GM12801 (cell line): ENCODE data around the gene CNOT8.

Experiments used
- TF ChIP-seq, protein P1 (sequence below): IDR thresholded peaks from one replicate; pipeline ENCODE4 v1.5.1; 2011; ENCODE audit warnings: control low read depth; ENCODE audit not compliant: insufficient read length; ENCODE audit errors: extremely low read depth

CNOT8 gene

DNA sequence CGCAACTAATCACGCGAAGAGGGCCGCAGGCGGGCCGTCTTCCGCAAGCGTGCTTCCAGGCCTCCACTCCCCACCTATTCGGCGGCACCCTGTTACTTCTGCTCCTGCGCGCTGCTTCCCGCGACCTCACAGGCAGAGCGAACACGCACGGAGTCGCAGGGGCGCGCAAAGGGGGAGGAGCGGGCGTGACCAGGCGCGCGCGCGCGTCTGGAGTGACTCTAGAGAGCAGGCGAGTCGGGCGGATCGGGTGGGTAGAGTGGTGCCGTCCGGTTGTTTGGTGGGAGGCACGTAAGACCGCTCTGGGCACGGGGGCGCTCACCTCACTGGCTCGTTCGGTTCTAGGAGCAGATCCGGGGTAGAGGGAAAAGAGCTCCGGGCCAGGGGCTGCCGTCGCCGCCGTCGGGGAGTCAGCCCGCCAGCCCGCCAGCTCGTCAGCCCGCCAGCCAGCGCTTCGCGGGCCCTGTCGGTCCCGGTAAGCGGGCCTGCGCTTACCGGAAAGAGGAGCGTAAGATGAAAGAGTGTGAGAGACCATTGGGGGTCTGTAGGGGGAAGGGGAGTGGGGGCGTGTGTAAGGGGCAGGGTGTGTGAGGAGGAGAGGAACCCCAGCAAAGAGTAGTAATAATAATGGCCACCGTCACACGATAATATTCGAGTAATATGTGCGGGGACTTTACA lies at the start of gene CNOT8:
TSS of gene CNOT8 (plus strand) at position 331 of the 675 bp plus-strand sequence. CDS start 4,652 bp downstream, outside the sequence.
- TF ChIP-seq, protein P1, sequence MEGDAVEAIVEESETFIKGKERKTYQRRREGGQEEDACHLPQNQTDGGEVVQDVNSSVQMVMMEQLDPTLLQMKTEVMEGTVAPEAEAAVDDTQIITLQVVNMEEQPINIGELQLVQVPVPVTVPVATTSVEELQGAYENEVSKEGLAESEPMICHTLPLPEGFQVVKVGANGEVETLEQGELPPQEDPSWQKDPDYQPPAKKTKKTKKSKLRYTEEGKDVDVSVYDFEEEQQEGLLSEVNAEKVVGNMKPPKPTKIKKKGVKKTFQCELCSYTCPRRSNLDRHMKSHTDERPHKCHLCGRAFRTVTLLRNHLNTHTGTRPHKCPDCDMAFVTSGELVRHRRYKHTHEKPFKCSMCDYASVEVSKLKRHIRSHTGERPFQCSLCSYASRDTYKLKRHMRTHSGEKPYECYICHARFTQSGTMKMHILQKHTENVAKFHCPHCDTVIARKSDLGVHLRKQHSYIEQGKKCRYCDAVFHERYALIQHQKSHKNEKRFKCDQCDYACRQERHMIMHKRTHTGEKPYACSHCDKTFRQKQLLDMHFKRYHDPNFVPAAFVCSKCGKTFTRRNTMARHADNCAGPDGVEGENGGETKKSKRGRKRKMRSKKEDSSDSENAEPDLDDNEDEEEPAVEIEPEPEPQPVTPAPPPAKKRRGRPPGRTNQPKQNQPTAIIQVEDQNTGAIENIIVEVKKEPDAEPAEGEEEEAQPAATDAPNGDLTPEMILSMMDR, result no peak

DNA sequence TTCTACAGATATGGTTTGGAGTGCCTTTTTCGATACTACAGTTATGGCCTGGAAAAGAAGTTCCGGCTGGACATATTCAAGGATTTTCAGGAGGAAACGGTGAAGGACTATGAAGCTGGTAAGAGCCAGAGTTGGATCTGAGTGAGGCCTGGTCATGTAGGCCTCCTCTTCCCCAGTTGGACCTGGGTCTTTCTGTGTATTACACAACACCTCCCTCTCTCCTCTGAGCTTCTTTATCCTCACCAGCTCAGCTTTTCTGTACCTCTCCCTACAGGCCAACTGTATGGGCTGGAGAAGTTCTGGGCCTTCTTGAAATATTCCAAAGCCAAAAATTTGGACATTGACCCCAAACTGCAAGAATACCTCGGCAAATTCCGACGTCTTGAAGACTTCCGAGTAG lies 47.2 kb upstream of the CNOT8 start:
- TF ChIP-seq, protein P1, result no peak

DNA sequence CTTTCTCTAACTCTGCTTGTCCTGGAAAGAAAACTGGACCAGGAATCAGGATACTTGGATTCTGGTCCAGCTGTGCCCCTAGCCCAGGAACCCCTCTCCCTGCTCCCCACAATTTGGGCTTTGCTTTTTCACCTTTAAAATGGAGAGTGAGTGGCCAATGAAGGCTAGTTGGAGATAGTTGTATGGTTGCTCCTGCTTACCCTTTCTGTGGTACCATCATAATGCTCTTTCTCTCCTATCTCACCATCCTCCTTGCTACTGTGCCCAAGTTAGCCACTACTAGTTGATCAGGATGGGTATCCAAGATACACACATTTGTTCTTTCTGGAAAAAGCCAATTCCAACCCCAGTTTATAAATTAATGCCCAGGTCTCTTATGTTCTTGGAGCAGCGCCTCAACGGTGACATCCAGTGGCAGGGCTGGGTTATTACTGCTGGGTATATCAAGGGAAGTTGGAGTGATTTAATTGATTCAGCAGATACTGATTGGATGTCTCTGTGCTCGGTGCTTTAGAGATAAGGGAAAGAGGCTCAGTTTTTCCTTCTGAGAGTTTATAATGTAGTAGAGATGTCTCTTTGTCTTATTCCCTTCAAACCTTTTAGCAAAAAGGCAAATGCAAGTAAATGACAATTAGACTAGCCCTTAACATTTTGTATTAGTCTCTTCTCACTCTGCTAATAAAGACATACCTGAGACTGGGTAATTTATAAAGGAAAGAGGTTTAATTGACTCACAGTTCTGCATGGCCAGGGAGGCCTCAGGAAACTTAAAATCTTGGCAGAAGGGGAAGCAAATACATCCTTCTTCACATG lies 46.6 kb upstream of the CNOT8 start:
- TF ChIP-seq, protein P1, result no peak

DNA sequence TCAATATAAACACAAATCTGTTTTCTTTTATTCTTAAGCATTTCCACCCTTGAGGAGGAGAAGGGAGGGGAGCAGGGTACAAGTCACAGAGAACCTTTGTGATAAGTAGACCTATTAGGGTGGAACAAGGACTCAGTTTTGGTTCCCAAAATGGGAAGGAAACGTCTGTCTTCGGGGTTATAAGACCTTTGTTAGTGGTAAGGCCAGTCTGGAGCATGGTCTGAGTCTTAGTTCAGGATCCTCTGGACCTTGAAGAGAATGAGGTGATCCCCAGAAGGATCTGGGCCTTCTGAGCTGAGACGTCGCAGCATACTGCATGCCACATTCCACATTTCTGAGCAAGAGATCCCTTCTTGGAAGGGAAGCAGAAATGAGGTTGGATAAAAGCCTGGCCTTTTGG lies 45.3 kb upstream of the CNOT8 start:
- TF ChIP-seq, protein P1, result no peak

DNA sequence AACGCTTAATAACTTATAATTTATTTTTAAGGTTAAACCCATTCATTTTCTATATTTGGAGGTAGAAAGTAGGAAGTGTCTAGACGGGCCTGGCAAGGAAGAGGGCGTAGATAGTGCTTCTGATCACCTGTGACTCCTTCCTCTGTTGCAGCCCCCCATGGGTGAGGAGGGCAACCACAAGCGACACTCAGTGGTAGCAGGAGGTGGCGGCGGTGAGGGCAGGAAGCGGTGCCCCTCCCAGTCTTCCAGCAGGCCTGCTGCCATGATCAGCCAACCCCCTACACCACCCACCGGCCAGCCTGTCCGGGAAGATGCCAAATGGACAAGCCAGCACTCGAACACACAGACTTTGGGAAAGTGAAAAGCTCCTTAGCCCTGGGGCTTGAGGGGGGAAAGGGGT lies 44.7 kb upstream of the CNOT8 start:
- TF ChIP-seq, protein P1, result no peak

DNA sequence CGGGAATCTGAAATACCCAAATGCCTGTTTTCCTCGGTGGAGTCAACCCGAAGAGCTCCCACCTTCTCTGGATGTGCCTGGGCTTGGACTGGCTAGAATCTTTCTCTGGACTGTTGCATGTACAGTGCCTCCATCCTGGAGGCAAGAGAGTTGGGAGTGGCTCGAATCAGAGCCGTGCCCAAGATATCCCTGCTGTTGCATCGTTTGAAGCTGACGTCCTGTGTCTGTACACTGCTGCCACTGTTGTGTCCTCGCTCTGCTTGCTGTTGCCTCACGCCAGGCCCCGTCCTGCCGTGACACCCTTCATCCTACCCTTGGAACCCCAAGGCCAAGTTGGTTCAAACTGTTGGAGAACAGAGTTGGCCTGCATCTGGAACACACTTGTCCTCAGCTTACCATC lies 43.4 kb upstream of the CNOT8 start:
- TF ChIP-seq, protein P1, result no peak

DNA sequence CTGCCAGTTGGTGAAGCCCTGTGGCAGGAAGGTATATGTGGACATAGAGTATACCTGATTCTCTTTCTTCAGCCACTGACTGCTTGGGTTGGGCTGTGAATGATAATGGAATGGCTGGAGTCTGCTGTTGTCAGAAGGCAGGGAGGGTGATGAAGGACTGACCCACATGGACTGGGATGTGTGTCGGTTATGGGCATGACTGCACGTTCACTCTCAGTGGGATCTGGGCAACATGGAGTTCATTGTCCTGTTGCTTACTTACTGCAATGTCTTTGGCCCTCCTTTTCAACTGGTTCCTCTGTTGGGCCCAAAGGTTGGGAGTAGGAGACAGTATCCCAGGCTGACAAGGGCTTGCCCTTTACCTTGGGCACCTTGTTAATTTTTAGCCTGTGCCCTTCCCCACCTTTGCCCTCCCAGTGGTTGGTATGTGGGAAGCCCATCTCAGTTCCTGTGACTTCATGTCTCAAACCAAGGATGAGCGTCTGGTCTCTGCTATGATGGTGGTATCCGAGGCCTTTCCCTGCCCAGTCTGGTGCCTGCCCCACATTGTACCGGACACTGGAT lies 42.7 kb upstream of the CNOT8 start:
- TF ChIP-seq, protein P1, result no peak
